Right renal cortex interstitium (tissue), 3 donors: Measurements from ENCODE around the gene DRP2. TPM values are rescaled to one million over a fixed set of nuclear protein-coding genes. Genes with fewer than 3 reads are reported as not detected.
"Not testable (repeated sequence)": the region's sequence is repeated elsewhere in the genome, so short reads cannot be mapped to it uniquely, and the experiment has no call there.

Experiments
- DNase-seq, 3 donors: peaks; one replicate each; pipeline ENCODE4 v3.0.0-alpha.2; 2013; ENCODE audit warnings: low read depth in 3 of 3, low spot score in 2 of 3
- polyA plus RNA-seq, 3 donors: library from polyadenylated mRNA; unstranded; fragments of 120-200 nt; gene quantifications; one replicate each; pipeline ENCODE4 v1.2.1, GENCODE V29; 2013; ENCODE audit not compliant: insufficient read length in 3 of 3

Gene DRP2
- 1 to 10 TPM; 1.7 to 1.9 (median 1.8) TPM for polyA plus RNA-seq

GRCh38 chrX:101219116-101219863, at the start of gene DRP2:
Gene DRP2 (plus strand): TSS chrX:101219786. CDS start chrX:101231648, 11,862 bp downstream.
- DNase-seq = no peak

GRCh38 chrX:101171883-101172400, 47.6 kb upstream of the DRP2 start:
- DNase-seq = no peak

- no peak for DNase-seq
Measured at GRCh38 chrX:101176439-101176838, 43.1 kb upstream of the DRP2 start.

- not testable (repeated sequence) for DNase-seq
Measured at GRCh38 chrX:101184876-101185275, 34.7 kb upstream of the DRP2 start.

- not testable (repeated sequence) for DNase-seq
Measured at GRCh38 chrX:101187961-101188360, 31.6 kb upstream of the DRP2 start.

GRCh38 chrX:101190736-101191135, 28.9 kb upstream of the DRP2 start:
- DNase-seq = no peak

GRCh38 chrX:101191217-101191750, 28.3 kb upstream of the DRP2 start:
- no peak for DNase-seq

GRCh38 chrX:101195442-101196173, 24.0 kb upstream of the DRP2 start:
- DNase-seq = no peak

- no peak for DNase-seq
Measured at GRCh38 chrX:101203761-101204351, 15.7 kb upstream of the DRP2 start.

GRCh38 chrX:101206471-101206870, 13.1 kb upstream of the DRP2 start:
- DNase-seq = no peak

- no peak for DNase-seq
Measured at GRCh38 chrX:101208152-101208905, 11.3 kb upstream of the DRP2 start.

- no peak for DNase-seq
Measured at GRCh38 chrX:101210630-101211029, 9.0 kb upstream of the DRP2 start.

GRCh38 chrX:101217689-101218088, 1.9 kb upstream of the DRP2 start:
- DNase-seq = no peak

GRCh38 chrX:101219864-101220346, 319 bp downstream of the DRP2 start:
- DNase-seq = peak in 1 of 3 donors; percentile 2

- DNase-seq = no peak
Measured at GRCh38 chrX:101220662-101221260, 1.2 kb downstream of the DRP2 start.

GRCh38 chrX:101223226-101223625, 3.6 kb downstream of the DRP2 start:
- no peak for DNase-seq

GRCh38 chrX:101229170-101229569, 9.6 kb downstream of the DRP2 start:
- DNase-seq = no peak

- no peak for DNase-seq
Measured at GRCh38 chrX:101230636-101231035, 11.1 kb downstream of the DRP2 start.

- DNase-seq = no peak
Measured at GRCh38 chrX:101231080-101231479, 11.5 kb downstream of the DRP2 start.

- DNase-seq = no peak
Measured at GRCh38 chrX:101232316-101232715, 12.7 kb downstream of the DRP2 start.
